NCI-H526 (cell line): Measurements from ENCODE around the gene USP2.

Experiments used
- DNase-seq, 2 experiments: peaks; one replicate each; lab custom pipeline; 2025; lab: John Stamatoyannopoulos, UW

The USP2 gene

DNA sequence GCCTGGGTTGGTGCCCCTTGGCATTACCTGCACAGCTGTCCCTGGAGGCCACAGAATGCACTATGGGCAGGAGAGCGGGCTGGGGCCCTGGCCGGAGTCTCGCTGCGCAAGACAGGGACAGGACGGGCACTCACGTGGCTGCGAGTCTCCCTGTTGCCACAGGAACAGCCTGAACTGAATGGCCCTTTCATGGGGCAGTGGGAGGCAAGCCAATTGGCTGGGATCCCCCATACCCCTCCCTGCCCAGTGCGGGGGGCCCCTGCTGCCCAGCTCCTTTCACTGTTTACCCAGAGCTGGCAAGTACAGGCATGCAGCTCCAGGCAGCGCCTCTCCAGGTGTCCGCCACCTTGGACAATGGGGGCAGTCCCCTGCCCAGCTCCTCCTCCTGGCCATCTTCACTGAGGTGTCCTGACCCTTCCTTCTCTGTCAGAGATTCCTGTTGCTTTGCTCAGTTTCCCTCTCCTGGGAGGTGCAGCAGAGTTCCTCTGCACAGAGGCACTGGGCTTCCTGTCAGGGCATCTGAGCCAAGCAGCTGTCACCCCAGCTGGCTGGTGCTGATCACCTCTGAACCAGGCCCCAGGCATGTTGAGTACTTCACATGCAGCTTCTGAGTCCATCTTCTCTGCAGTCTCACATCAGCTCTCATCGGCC, 5.2 kb downstream of the USP2 start:
- DNase-seq: peak; percentile 91 to 98

DNA sequence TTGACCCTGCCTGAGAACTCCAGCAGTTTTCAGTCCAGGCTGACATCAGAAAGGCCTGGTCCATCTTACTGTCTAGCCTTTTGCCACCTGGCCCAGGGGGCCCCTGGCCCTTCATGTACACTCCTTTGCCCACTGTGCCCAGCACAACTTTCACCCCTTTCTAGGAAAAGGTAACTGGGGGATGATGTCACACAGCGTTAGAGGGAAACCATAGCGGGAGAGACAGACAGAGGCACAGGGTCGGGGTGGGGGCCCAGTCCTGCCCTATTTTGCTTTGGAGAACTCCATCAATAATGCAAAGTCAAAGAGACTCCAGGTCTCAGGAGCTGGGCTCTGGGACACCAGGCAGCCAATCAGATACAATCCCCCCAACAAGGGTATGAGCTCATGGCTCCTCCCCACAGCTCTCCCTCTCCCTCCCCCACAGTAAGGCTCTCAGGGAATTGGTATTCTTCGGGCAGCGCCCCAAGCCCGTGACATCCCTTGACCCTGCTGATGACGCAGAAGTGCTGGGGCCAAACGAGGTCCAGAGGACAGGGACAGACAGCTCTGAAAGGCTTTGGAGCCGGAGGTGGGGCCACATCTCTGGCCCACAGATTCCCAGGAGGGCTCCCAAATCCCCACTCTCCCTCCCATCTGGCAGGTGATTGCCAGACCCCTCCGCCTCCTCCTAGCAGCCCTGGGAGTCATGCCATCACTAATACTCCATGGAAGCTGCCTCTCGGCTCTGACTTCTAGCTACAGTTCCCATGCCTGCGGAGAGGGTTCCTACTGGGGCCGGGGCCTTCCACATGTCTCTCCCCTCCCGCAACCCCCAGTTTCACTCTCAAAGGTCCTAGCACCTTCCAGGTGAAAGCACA, 5.9 kb downstream of the USP2 start:
- peak in 1 of 2 experiments; percentile 72 for DNase-seq

DNA sequence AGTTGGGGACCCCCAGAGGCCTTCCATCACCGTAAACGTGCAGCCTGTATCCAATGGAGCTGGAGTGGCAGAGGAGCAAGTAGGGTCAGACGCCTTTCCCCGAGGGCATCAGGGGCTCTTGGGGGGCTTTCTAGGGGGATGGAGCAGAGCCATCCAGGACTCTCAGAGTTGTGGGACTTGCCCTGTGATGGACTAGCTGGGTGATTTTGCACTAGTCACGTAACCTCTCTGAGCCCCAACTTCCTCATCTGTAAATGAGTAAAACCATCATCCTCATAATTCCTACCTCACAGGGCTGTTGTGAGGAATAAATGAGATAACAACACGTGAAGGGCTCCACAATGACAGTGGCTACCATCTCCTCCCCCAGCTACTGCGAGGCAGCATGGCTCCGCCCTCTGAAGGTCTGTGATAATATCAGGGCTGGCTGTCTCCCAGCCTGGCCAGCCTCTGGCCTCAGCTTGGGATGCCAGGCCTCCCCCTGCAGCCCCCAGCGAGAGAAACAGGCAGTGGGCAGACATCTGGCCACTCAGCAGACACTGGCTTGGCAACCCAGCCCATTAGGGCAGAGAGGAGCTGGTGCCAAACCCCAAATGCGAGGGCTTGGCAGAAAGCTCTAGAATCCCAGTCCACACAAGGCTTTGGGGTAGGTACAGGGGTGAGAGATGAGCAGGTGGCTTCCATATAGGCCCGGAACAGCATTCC, 6.7 kb downstream of the USP2 start:
- peak in 1 of 2 experiments; percentile 59 for DNase-seq

DNA sequence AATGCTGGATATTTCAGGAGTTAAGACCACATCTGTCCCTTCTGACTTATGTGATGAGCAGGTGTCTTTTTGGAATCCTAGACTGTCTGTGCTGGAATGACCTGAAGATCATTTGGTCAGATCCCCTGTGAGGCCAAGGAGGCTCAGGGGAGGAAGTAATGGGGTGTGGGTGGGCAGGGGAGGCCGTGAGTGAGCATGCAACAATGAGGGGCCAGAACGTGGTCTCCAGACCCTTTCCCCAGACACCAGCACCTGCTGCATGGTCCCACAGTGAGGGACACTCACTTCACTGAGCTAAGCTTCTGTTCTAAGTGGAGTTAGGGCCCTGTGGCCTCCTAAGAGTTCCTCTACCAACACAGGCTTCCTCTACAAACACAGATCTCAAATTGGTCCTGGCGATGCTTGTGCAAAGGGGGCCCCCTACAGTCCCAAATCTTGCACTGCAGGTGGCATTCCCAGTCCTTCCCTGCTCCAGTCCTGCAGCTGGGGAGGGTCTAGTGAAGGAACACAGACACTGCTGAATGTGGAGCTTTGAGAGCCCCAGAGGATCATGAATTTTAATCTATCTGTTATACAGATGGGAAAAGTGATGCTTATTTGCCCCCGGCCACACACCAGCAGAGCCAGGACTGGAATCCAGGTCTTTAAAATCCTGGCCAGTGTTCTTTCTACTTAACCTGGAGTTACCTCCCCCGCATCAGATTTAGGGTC, 7.4 kb downstream of the USP2 start:
- DNase-seq: peak; percentile 86 to 97

DNA sequence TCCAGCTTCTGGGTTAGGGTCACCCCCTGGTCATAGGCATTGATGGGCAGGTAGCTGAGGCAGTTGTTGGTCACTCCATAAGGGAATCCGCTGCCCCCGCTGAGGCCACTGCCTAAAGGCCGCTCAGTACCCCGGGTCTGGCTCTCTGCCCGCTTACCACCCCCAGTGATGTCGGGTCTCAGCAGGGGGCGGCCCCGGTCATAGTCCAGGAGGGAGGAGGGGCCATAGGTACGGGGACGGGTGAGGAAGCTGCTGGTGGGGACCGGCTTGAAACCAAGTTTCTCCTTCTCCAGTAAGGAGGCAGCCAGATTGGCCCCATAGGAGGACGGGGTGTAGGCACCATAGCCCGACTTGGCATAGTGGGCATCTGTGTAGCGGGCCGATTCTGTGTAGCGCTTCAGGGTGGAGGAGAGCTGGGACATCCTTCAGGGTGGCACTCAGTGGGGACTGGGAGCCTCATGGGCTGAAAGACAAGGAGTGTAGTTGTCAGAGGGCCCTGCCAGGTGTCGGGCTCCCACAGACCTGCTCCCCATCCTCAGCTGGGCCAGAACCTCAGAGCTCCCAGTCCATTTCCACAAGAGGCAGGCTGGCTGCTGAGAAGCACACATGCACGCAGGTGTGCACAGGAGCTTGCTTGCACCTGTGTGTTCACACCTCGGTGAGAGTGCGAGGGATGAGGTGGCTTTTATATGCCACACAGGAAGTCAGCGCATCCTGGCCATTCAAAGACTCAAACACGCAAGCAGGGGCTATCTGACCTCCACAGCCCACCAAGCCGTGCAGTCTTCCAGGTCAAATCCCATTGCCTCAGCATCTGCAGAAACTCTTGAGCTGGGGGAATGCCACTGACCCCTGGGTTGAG, 8.2 kb downstream of the USP2 start:
- no peak for DNase-seq

DNA sequence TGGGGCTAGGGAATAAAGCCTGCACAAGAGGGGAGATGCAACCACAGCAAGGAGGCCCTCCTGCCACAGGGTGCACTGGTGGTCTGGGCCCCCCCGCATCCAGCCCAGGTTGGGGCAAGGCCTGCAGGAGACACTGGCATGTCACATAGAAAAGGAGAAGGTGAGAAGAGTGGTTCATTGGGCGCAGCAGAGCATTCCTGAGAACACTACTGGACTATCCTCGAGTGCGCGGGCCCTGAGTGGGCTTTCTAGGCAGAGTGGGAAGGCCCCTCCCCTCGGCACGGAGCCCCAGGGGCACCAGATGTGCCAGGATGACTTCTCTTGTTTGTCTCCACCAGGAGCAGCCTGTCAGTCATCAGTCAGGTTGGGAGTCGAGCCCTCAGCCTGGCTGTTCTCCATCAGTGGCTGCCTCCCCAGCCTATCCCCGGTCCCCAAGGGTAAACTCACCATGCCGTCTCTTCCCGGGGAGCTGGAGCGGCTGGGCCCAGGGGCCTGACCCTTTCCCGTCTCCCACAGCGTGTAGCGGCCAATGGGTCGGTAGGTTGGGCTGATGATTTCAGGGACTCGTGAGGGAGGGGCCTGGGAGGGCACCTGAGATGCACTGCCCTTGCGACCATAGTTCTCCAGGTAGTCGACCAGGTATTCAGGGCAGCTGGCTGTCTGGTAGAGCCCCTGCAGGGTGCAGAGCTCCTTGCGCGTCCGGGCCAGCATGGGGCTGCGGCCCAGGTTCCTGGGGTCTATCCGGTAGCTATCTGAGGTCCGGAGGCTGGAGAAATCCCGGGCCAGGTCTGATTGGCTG, 9.0 kb downstream of the USP2 start:
- no peak for DNase-seq

DNA sequence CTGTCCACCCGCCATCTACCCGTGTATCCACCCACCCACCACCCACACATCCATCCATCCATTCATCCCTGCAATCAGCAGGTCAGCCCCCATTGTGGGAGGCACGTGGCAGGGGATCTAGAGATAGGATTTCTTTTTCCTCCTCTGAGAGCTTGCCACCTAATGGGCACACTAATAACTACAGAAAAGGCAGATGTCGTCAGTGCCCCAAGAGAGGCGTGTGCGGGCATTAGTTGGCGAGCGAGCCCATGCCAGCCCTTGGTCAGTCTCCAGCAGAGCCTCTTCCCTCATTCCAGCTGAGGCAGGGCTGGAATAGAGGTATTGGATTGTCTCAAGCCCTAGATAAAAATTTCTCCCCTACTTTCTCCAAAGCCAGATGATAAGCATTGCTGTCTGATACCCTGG, 9.7 kb downstream of the USP2 start:
- peak; percentile 39 to 73 for DNase-seq

DNA sequence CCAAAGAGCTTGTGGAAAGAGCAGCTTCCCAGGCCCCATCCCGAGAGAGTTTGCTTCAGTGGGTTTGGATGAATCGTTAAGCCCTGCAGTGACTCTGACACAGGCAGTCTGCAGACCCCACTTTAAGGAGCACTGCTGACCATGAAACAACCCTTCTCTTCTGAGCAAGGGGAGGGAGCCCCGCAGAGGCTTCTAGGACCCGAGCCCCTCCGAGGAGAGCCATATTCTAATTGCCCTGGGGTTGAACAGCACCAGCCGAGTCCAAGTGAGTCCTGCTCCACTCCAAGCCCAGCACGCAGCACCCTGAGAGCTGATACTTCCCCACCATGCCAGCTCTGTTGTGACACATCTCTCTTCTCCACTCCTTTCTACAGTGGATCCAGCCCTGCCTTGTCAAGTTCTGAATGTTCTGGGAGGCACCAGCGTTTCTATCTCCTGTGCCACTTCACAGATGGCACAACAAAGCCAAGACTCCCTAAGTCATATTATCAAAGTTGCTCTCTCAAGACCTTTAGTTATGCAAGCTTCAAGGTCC, 10.4 kb downstream of the USP2 start:
- DNase-seq: no peak

DNA sequence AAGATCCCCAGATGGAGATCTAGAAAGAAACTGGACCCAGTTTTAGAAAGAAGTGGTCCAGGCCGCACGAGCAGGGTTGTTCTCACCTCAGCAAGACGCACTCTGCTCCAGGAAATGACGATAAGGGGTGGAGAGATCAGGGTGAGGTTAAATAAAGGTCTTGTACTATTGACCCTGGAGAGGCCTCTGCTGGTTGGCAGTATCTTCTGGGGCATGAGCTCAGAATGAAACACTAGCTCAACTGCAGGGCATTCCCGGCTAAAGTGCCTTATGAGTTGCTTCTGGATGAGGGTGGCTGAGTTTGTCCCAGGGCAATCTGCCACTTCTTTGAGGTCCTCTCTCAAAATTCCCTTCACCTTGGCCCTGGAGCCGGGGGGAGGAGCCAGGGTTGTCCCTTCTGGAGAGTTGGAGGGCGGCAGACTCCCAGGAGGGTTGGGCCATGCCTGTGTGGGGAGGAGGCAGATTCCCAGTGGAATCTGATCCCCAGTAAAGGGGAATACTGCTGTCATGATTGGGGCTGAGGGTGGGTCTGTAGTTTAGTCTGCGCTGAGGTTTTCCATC, 10.9 kb downstream of the USP2 start:
- no peak for DNase-seq

DNA sequence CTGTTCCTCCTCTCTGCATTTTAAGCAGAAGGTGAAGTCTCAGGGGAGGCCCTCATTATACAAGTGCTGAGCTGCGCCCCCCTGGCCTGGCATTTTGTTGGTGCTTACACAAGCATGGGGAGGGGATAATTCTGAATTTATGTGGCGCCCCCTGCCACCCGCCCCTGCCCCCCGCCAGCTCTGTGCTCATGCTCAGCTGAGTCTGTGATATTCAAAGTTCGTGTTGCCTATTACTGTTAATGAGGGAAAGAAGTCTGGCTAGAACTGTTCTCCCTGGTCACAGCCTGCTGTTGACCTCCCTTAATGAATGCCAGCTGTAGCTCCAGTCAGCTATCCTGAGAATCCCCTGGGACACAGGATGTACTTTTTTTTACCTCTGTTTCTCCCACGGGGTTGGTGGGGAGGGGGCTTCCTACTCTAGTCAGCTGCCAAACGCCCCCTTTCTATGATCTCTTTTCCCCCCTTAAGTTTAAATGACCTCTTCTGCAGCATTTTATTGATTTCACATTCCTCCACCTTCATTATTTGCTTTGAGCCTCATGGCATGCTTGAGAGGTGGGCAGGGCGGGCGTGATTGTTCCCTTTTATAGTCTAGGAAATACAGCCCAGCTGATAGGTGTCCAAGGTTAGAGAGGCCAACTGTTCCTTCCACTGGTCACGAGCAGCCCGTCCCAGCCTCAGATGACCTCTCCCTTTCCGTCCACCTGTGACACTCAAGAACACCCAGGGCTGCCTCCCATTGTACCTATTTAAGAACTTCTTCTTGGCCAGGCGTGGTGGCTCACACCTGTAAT, 12.2 kb downstream of the USP2 start:
- peak; percentile 54 to 82 for DNase-seq

DNA sequence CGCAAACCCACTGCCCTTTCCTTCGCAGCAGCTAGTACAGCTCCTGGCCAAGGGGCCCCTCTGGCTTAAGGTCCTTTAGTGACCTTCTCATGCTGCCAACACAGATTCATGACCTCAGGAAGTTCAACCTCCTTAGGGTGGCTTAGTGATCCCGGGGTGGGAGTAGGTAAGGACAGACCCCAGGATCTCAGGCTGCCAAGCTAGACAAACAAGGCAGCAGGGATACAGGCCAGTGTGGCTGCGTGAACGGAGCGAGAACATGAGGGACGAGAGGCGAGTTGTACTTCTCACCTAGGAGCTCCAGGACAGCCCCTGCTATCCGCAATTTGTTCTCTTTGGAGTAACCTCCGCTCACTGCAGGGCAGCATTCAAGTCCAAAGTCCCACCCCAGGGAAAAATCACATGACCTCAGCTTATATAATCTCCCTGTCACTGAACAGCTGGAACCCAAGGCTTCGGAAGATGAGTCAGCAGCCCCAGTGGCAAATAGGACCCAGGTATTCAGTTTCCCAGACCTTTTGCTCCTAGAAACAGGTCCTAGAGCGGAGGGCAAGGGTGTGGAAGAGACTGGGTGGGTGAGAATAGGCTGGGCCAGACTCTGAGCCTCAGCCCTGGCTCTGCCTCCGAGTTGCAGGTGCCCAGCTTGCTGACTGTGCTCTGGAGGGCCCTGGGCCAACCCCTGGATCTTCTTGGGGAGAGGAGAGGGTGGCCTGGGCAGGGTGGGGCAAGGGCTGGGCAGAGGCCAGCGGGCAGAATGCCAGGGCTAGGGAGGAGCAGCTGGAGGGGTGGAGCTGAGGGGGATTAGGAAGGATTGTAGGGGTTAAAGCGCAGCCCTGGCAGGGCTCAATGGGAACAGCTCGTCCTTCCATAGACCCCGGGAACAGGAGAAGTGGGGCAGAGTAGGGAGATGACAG, 13.1 kb downstream of the USP2 start:
- peak; percentile 60 to 90 for DNase-seq

DNA sequence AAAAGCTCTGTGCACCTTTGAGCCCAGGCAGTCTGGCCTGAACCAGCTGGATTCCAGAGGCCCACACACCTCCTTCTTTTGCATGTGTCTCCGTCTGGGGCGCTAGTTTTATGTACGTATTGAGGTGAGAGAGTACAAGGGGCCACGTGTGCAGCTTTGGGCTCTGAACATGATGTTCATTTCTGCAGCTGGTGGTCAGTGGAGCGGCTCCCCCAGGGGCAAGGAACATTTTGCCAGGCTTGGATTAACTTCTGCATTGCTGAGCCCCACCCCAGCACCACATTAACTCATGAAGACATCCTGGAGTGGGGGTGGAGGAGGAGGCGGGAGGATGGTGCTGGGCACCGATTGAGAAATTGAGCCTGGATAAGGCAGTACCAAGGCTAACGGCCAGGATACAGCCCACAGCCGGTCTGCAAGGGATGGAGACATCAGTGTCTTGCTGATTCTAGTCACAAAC, 13.8 kb downstream of the USP2 start:
- DNase-seq: peak; percentile 83 to 93

DNA sequence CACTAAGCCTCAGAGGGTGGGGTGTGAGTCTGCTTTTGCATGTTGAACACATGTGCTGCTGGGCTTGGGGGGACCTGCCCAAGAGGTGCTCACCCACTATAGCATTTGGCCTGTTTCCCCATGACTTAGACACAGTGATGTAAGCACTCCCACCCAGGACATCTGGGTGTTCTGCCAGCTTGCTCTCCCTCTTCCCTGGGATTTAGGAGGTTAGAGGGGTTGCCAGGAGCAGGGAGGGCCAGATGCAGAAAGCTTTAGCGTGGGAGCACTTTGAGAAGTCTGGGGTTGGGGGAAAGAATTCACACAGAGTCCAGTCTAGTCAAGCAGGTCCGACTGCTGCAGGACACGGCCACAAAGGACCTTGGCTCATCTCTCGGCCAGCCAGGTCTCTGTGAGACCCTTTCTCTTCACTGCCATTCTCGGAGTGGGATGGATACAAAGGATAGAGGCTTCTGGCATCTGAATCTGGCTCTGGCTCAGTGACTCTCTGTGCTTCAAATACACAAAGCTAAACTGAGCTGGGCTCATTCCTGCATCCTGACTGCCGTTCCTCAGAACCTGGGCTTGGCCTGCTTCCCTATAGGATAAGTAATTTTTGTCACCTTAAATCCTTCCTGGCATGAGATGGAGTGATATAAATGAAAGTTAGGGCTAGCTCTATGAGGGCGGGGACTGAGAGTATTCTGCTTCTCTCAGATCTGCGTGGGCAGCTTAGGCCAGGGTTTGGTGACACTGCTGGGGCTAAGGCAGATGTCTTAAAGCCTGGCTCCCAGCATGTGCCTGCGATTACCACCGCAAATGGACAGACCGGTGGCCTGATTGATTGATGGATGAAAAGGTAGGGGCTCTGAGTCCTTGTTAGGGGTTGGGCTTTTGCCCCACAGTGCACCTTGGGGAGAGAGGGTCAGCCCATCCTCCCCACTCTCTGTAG, 14.5 kb downstream of the USP2 start:
- DNase-seq: no peak

DNA sequence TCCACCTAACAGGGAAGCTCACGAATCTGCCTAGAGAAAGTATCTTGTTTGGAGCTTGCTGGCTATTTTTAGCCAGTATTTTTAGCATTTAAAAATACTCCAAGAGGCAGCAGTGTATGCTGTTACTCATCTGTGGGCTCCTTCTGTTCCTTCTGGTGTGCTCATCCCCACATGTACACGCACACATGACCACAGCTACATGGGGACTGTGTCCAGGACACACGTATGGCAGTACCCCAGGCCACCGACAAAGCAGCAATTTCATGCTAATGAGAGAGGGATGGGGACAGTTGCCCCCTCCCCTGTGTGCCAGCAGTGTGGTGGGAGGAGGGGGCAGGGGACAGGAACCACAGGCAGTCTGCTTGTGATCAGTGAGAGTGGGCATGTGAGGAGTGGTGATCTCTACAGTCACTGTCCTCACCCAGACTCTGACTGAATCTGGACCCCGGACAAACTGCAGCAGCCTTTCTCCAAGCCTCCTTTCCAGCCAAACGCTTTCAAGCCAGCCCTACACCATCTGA, 16.4 kb downstream of the USP2 start:
- DNase-seq: no peak

DNA sequence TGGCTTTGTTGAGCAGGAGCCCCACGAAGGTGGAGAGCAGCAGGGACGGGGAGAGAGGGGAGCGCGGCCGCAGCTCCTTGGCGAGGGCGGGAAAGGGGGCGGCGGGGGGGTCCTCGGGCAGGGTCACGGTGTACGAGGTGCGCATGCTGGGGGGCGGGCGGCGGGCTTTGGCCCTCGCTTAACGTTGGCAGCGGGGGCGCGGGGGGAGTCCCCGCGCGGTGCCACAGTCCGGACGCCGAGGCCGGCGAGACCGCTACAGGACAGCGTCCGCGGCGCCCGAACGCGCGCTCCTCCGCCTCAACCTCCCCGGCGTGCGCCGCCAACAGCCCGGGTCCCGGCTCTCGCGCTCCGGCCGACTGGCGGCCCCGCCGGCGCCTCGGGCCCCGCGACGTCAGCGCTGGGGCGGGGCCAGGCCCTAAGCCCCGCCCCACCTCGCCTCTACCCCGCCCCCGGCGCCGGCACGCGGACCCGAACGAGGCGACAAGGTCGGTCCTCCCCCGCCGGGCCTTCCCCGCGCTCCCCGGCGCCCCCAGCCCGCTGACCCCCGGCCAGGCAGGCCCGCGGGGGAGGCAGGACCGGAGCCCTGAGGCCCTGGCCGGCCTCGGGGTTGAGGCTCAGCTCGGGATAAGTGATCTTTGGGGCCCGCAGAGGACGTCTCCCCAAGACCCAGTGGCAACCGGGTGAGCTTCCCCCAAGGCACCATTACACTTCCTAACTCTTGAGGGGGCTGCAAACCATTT, 17.5 kb downstream of the USP2 start:
- DNase-seq: peak in 1 of 2 experiments; percentile 92
